Fibroblast of skin of abdomen (primary cell): Measurements from ENCODE around the gene CSK.

Source experiments
- DNase-seq: peaks from one replicate; pipeline ENCODE4 v3.0.0-alpha.2; 2013

CSK gene

GRCh38 chr15:74844319-74845207 is 62.7 kb downstream of the CSK start:
- no peak for DNase-seq

- no peak for DNase-seq
Measured at GRCh38 chr15:74845208-74845568, 63.3 kb downstream of the CSK start.

GRCh38 chr15:74845581-74845980 is 63.7 kb downstream of the CSK start:
- no peak for DNase-seq

- DNase-seq = no peak
Measured at GRCh38 chr15:74847432-74847831, 65.6 kb downstream of the CSK start.

- DNase-seq = no peak
Measured at GRCh38 chr15:74850393-74850792, 68.5 kb downstream of the CSK start.

- DNase-seq = no peak
Measured at GRCh38 chr15:74851960-74852359, 70.1 kb downstream of the CSK start.
